Hematopoietic multipotent progenitor cell treated with erythropoietin and hydrocortisone succinate and interleukin-3 and kit ligand, for 8 days (in vitro differentiated cells): Measurements from ENCODE around the gene TBC1D3B.
"Not testable (repeated sequence)": the region's sequence is repeated elsewhere in the genome, so short reads cannot be mapped to it uniquely, and the experiment has no call there.

Experiments used
- DNase-seq: peaks from one replicate; pipeline ENCODE4 v3.0.0-alpha.2; 2015

TBC1D3B gene

GRCh38 chr17:36176536-36176935 is at the start of gene TBC1D3B:
TBC1D3B (minus strand) TSS chr17:36176636; CDS start chr17:36175050, 1,586 bp downstream.
- not testable (repeated sequence) for DNase-seq

DNA sequence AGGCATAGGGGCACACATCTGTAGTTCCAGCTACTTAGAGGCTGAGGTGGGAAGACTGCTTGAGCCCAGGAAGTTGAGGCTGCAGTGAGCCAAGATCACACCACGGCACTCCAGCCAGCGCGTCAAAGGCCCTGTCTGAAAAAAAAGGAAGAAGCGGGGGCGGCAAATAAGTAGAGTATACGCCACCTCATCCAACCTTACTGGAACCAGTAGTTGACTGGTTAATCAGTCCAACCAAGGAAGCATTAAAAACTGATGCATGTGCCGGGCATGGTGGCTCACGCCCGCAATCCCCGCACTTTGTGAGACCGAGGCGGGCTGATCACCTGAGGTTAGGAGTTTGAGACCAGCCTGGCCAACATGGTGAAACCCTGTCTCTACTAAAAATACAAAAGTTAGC is 46.5 kb upstream of the TBC1D3B start:
- not testable (repeated sequence) for DNase-seq

- DNase-seq = not testable (repeated sequence)
Measured at GRCh38 chr17:36221581-36222100, 45.2 kb upstream of the TBC1D3B start.

DNA sequence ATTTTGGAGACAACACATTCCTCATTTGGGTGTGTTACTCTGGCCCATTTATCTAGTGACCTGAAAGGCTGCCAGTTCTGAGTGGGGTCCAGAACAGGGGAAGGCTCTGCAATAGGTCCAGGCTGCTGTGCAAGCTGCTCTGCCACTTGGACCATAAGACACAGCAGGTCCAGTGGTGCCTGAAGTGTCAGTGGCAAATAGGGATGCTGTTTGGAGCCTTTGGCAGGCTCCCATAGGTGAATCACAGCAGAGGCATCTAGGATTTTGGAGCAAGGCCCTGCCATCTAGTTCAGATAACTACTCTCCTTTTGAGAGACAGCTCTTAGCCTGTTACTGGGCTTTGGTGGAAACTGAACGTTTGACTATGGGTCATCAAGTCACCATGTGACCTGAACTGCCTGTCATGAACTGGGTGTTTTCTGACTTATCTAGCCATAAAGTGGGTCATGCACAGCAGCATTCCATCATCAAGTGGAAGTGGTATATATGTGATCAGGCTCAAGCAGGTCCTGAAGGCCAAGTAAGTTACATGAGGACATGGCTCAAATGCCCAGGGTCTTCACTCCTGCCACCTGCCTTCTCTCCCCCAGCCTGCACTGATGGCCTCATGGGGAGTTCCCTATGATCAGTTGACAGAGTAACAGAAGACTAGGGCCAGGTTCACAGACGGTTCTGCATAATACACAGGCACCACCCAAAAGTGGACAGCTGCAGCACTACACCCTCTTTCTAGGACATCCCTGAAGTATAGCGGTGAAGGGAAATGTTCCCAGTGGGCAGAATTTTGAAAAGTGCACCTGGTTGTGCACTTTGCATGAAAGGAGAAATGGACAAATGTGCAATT is 44.5 kb upstream of the TBC1D3B start:
- DNase-seq = not testable (repeated sequence)

GRCh38 chr17:36219556-36219955 is 43.1 kb upstream of the TBC1D3B start:
- DNase-seq = not testable (repeated sequence)

GRCh38 chr17:36215406-36216308 is 39.2 kb upstream of the TBC1D3B start:
- DNase-seq = not testable (repeated sequence)

DNA sequence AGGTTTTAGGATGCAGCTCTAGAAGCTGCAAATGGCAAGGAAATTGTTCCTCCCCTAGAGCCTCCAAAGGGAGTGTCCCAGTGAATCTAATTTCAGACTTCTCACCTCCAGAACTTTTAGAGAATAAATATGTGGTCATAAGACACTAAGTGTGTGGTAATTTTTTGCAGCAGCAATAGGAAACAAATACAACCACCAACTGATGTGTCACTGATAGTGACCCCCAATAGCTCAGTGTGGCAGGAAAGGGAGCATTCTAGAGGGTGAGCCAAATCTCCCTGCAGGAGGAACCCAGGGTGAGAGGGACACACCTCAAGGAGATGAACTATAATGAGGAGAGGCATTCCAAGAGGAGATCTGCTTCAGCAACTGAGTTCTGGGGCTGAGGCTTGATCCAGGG is 38.5 kb upstream of the TBC1D3B start:
- DNase-seq = no peak

DNA sequence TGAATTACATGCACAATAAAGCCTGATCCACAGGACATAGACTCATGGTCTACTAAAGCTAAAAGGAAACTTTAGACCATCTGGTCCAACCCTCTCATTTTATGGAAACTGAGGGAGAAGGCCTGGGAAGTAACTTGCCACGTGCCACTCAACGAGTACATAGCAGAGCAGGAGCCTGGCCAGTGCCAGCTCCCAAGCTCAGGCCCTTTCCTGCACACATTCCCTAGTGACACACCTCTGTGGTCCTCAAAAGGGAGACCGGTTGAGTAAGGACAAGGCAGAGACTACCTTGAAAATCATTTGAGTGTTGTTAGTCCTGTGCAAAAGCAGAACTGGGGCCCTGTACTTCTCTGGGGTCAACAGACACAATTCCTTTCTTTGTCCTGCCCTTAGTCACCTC is 37.3 kb upstream of the TBC1D3B start:
- DNase-seq = no peak

GRCh38 chr17:36212966-36213365 is 36.5 kb upstream of the TBC1D3B start:
- DNase-seq = no peak

DNA sequence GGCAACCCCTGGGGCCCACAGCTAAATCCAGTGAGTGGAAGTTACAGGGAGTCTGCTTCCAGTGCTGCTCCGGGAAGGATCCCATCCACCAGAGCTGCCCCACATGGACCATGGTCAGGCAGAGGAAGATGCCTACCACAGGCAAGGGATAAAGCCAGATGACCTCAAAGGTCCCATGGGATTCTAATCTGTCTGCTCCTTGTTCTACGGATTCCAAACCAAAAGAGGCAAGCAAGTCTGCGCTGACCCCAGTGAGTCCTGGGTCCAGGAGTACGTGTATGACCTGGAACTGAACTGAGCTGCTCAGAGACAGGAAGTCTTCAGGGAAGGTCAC is 35.8 kb upstream of the TBC1D3B start:
- DNase-seq = no peak

DNA sequence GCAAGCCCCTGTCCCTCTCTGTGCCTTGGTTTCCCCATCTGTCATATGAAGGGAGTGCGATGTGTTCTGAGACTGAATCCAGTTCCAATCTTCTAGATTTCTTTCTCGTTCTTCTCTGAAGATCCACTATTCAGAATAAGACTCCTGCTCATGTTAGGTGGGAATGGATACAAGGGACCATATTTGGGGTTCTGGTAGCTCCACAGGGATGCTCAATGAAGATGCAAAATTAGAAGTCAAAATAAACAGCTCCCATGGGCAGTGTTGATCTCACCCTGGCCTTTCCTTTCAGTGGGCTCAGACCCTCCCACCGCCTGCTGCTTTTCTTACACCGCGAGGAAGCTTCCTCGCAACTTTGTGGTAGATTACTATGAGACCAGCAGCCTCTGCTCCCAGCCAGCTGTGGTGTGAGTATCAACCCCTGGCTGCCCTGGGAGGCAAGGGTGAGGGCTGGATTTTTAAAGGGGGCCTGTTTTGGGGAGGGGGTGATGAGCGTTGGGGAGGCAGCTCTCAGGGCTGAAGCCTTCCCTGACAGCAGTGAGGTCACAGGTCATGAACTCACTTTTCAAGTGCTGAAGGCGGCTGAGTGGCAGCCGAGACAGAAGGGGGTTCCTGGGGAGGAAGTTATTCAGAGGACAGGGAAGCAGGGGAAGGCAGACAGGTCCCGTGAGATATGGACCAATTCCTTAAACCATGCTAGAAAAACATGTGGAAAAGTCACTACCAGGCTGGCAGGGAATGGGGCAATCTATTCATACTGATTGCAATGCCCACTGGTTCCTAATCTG is 35.2 kb upstream of the TBC1D3B start:
- not testable (repeated sequence) for DNase-seq

GRCh38 chr17:36210439-36211211 is 34.2 kb upstream of the TBC1D3B start, which contains the start of gene CCL4L2:
CCL4L2 (plus strand) TSS chr17:36211063.
- not testable (repeated sequence) for DNase-seq

DNA sequence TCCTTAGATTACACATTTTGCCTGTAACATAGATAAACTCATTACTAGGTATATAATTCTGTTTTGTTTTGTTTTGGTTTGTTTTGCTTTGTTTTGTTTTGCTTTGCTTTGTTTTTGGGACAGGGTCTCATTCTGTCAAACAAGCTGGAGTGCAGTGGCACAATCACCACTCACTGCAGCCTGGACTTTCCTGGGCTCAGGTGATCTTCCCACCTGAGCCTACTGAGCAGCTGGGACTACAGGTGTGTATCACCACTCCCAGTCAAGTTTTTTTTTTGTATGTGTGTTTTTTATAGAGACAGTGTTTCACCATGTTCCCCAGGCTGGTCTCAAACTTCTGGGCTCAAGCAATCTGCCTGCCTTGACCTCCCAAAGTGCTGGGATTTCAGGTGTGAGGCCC is 33.1 kb upstream of the TBC1D3B start:
- no peak for DNase-seq

GRCh38 chr17:36207383-36207782 is 30.9 kb upstream of the TBC1D3B start:
- DNase-seq = not testable (repeated sequence)

- not testable (repeated sequence) for DNase-seq
Measured at GRCh38 chr17:36206486-36206821, 30.0 kb upstream of the TBC1D3B start.

- no peak for DNase-seq
Measured at GRCh38 chr17:36205637-36206485, 29.4 kb upstream of the TBC1D3B start.

- DNase-seq = no peak
Measured at GRCh38 chr17:36204724-36205500, 28.5 kb upstream of the TBC1D3B start.

- DNase-seq = no peak
Measured at GRCh38 chr17:36203335-36203734, 26.9 kb upstream of the TBC1D3B start.

DNA sequence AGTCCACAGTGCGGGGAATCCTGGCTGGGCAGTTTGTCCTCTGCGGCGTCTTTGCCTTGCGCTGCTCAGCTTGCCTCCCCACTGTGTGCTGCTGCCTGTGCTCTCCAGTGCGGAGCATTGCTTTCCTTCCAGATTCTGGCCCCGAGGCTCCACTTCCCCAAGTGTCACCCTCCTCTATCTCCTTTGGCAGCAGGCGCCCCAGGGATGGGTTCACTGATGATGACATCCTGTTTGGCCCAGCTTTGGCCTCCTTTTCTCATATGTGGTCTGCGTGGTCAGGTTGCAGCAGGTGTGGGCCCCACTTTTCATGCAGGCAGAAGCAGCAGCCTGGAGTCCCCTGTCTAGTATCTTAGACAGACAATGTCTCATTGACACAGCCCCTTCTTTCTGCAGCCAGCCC is 25.1 kb upstream of the TBC1D3B start:
- not testable (repeated sequence) for DNase-seq

- not testable (repeated sequence) for DNase-seq
Measured at GRCh38 chr17:36201102-36201501, 24.7 kb upstream of the TBC1D3B start.
